NCI-H187 (cell line): ENCODE measurements around the gene CHST12.
A peak's percentile ranks its signal among the peaks of the same experiment; 100 is the strongest.

Experiments used
- DNase-seq, 2 experiments: peaks; one replicate each; lab custom pipeline; 2025; lab: John Stamatoyannopoulos, UW

CHST12 gene

DNA sequence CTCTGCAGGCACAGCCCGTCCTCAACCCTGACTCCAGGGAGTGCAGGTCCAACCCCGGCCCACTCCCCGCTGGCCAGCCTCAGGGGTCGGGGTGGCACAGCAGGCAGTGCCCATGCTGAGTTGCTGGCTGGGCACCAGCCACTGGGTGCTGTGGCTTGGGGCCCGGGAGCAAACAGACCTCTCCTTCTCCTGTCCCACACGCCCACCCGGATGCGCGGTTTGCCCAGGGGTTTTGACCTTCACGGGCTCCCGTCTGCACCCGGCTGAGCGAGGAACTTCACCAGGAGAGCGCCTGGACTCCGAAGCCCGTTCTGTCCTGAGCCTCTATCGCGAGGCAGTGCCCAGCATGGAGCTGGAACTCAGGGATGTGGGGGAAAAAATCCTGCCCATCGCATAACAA lies 75.4 kb downstream of the CHST12 start:
- no peak for DNase-seq

DNA sequence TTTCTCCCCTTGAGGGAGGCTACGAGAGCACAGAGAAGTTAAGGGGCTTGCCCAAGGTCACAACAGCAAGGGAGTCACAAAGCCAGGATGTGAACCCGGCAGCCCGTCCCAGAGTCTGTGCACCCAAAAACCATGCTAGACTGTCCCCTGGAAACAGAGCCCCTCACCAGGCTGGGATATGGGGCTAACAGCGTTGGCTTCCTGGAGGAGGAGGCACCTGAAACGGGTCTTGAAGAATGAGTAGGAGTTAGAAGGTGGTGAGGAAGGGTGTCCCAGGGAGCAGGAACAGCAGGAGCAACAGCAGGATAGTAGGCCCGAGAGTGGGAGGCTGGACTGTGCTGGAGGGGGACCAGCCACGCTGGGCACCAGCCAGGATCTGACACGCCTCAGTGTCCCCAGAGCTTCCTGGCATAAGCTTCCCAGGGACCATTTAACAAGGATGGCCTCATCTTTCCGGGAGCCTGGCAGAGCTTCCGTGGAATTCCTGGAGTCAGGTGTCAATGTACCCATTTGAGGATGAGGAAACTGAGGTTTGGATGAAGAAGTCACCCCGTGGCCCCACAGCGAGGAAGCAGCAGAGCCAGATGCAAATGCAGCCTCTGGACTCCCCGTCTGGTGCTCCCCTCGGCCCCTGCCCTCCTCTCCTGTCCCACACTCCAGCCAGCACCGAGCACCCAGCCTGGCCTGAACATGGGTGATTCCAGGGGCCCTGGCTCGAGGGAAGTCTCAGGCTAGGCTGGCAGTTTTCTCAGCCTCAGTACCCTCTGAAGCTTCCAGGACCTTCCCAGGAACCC lies 76.1 kb downstream of the CHST12 start:
- DNase-seq: no peak

GRCh38 chr7:2480070-2480408 lies 76.6 kb downstream of the CHST12 start:
- no peak for DNase-seq

DNA sequence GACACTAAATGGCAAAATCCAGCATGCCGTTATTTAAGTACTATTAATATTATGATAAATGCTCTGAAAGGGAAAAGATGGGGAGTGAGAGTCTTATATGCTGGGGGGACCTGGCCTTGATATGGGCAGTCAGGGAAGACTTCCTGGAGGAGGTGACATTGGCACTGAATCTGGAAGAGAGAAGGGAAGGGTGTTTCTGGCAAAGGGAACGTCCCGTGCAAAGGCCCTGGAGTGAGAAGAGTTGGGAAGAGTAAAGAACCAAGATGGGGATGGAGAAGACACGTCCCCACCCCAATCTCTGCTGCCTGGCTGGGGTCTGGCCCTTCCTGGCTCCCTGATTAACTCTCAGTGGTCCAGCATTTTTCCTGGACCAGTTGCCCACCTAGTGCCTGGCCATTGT lies 77.8 kb downstream of the CHST12 start:
- no peak for DNase-seq

- no peak for DNase-seq
Observed at GRCh38 chr7:2482725-2483451, 79.5 kb downstream of the CHST12 start.

- DNase-seq: no peak
Observed at GRCh38 chr7:2483494-2483893, 80.1 kb downstream of the CHST12 start.

DNA sequence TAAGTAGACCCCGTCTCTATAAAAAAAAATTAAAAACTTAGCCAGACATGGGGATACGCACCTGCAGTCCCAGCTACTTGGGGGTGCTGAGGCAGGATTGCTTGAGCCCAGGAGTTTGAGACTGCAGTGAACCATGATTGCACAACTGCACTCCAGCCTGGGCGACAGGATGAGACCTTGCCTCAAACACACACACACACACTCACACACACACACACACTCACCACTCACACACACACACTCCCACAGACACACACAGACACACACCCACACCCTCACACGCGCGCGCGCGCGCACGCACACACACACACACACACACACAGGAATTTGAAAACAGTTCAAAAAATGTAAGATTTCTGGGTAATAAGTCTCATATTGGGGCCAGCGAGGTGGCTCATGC lies 81.5 kb downstream of the CHST12 start:
- no peak for DNase-seq

GRCh38 chr7:2487586-2488271 lies 84.3 kb downstream of the CHST12 start:
- DNase-seq: no peak

DNA sequence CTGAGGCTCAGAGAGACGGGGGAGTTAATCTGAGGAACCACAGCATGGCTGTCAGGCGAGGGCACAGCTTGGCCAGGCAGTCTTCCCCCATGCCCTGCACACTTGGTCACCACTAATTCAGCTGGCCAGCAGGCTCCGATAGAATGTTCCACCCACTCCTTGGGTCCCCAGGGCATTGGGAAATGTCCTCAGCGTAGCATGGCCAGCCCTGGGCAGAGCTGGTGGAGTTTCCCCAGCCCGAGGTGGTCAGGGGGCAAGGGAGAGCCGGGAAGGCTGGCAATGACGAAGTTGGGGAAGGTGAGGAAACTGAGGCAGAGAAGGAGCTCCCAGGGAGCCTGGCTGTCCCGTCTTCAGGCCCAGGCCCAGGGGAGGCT lies 84.8 kb downstream of the CHST12 start:
- DNase-seq: no peak

DNA sequence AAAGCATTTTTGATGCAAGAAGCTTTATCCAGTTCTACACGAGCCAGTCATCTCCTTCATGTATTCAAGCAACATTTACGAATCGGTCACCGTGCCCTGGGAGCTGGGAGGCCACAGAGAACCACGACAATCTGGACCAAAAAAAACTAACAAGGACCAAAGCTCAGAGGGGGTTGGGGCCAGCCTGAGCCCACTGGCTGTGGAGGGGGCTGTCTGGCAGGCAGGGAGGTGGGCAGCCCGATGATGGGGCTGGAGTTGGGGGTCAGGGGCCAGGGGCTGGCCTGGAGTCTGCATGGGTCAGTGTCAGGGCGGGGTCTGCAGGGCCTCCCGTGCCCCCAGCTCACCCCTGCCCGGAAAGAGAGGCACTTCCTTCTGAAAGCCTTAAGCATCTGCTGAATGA lies 85.3 kb downstream of the CHST12 start:
- DNase-seq: no peak

- no peak for DNase-seq
Observed at GRCh38 chr7:2490181-2490651, 86.8 kb downstream of the CHST12 start.

DNA sequence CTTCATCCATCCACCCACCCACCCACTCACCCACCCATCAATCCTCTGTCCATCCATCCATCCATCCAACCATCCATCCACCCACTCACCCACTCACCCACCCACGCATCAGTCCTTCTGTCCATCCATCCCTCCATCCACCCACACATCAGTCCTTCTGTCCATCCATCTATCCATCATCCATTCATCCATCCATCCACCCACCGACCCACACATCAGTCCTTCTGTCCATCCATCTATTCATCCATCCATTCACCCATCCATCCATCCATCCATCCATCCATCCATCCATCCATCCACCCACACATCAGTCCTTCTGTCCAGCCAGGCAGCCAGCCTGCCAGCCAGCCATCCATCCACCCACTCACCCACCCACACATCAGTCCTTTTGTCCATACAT lies 88.6 kb downstream of the CHST12 start:
- no peak for DNase-seq

- DNase-seq: no peak
Observed at GRCh38 chr7:2493205-2494164, 90.1 kb downstream of the CHST12 start.

DNA sequence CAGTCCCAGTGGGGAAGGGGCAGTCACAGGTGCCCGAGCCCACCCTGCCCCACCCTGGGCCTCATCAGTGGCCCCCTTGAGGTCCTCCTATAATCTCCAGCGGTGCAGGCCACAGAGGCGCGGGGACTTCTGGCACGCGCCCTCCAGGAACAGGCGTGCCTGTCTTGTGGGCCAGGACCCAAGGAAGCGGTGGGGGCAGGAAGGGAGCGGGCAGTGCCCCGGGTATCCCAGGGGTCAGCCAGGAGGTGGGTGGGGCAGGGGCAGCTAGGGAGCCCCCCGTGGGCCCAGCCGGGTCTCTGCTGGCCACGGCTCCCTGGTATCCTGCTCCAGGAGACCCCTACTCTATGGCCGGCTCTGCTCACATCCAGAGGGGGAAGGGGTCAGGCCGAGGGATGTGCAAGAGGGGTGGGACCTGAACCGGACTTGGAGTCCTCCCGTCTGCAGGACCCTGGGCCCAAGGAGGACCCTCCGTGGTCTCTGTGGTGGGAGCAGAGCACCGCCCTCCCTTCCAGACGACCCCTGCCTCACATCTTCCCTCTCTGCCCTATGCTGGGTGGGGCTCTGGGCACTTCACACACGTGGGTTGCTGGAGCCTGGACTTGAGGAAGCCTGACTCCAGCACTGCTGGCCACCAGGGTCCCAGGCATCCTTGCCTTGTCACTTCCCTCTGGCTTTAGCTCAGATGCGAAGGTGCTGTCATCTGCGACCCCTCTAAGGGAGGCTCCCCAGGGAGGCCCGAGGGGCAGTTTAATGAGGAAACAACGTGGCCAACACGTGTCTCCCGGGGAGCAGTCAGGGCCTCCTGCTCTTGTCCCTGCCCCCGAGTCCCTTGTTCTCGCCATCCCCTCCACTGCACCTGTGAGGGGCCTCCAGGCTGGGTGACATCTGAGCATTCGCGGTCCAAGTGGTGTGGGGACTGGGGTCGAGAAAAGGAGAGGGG lies 91.0 kb downstream of the CHST12 start:
- no peak for DNase-seq

- peak in 1 of 2 experiments; percentile 10 for DNase-seq
Observed at GRCh38 chr7:2495418-2496299, 92.2 kb downstream of the CHST12 start.

DNA sequence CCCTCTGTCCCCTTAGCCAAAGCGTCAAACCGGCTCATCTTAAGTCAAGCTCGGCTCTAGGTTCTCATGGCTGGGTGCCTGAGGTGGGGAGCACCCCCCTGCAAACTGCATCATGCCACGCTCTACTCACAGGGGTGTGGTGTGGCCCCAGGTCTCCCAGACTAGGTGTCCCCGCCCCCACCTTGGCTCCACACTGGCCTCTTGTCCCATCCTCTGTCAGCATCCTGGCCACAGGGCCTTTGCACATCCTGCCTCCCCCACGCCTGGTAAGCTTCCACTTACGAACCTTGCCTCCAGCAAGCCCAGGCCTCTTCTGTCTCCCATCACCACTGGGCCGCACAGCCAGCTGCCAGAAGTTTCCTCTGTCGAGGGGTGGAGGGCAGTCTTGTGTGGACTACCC lies 93.0 kb downstream of the CHST12 start:
- DNase-seq: no peak

DNA sequence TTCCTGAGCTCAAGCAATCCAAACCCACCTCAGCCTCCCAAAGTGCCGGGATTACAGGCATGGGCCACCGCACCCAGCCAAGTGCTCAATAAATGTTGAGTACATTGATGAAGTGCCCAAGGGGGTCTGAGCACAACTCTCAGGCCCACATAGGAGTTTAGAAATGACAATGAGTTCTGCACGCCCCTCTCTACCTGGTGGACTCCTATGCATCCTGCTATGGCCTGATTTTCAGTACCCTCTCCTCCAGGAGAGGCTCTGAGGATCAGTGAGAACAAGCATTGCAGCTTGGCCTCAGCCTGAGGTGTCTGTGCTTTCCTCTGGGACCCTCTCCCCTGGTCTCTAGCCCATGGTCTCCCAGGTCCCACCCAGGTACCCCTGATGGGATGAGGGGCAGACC lies 93.7 kb downstream of the CHST12 start:
- DNase-seq: no peak

- no peak for DNase-seq
Observed at GRCh38 chr7:2497500-2498336, 94.3 kb downstream of the CHST12 start.
